Gastrocnemius medialis (tissue), 4 donors: ENCODE data around the gene KLRF2.

Experiments
- POLR2A ChIP-seq, 2 donors: fragments of 450-650 bp; IDR thresholded peaks; one replicate each; pipeline ENCODE4 v1.6.1; 2017; ENCODE audit warnings: antibody characterized with exemption in 2 of 2, mild to moderate bottlenecking in 2 of 2, moderate library complexity in 2 of 2
- TF ChIP-seq, protein P1 (sequence below), 5 experiments: fragments of 450-650 bp in 3 of 5; fragments of 200-600 bp in 2 of 5; sonication (generic) in 2 of 5; IDR thresholded peaks in 4 of 5; conservative IDR thresholded peaks in 1 of 5; 1 replicate in 4 of 5; 2 replicates in 1 of 5; pipeline ENCODE4 v1.5.1; 2016 to 2019; ENCODE audit warnings: antibody characterized with exemption in 5 of 5, mild to moderate bottlenecking in 3 of 5, moderate library complexity in 3 of 5

GRCh38 chr12:9922429-9922828 is 41.1 kb downstream of the KLRF2 start:
- TF ChIP-seq, protein P1, sequence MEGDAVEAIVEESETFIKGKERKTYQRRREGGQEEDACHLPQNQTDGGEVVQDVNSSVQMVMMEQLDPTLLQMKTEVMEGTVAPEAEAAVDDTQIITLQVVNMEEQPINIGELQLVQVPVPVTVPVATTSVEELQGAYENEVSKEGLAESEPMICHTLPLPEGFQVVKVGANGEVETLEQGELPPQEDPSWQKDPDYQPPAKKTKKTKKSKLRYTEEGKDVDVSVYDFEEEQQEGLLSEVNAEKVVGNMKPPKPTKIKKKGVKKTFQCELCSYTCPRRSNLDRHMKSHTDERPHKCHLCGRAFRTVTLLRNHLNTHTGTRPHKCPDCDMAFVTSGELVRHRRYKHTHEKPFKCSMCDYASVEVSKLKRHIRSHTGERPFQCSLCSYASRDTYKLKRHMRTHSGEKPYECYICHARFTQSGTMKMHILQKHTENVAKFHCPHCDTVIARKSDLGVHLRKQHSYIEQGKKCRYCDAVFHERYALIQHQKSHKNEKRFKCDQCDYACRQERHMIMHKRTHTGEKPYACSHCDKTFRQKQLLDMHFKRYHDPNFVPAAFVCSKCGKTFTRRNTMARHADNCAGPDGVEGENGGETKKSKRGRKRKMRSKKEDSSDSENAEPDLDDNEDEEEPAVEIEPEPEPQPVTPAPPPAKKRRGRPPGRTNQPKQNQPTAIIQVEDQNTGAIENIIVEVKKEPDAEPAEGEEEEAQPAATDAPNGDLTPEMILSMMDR (IDR thresholded peaks at IDR 0.05 in 4 of 5, conservative IDR thresholded peaks at IDR 0.05 in 1 of 5): no peak
- no peak for TF ChIP-seq POLR2A (IDR thresholded peaks at IDR 0.05)
